ENCODE measurements around the gene POLR3GL. TPM values are rescaled to one million over a fixed set of nuclear protein-coding genes. Genes with fewer than 3 reads are reported as not detected.
A peak's percentile ranks its signal among the peaks of the same experiment; 100 is the strongest.
"Not testable (repeated sequence)": the region's sequence is repeated elsewhere in the genome, so short reads cannot be mapped to it uniquely, and the experiment has no call there.

POLR3GL gene
- total and polyA plus RNA-seq, 5 donors, result 51.4 to 94.7 (median 53.4) TPM

DNA sequence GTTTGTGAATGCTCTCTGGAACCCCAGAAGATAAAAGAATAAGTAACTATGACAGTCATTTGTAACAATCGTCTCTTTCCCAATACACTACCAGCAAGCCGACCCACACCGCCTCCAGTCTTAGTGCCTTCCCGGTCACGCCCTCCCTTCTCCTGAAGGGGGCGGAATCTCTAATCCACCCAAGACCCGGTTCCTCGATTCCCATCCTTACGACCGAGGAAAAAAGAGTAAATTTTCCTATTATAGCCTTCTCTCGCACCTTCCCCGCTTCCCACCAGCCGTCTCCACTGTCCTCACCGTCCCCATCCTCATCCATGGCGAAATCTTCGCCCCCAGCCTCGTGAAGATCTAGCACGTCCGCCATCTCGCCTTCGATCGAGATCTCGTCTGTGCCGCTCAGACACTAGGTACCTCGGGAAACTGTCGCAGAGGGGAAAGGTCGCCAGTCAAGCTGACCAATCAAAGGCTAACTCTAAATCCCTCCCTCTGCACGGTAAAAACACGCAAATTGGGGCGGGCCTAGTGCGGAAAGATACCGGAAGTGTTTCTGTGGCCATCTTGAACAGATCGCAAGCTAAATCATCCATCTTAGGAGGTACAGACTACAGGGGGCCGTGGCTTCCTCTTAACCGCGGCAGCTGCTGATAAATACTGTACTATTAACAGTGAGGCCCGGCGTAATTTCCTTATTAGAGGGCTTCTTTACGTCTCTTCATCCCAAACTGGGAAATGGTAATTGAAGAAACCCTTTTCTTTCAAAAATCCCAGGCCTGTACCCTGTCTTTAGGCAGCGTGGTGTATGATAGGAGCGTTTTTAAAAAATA is 37.2 kb upstream of the POLR3GL start, which contains the start of gene RBM8A:
Gene RBM8A (minus strand): TSS at position 422 of the 824 bp plus-strand sequence. CDS start 58 bp downstream, at position 364.
- intact Hi-C loops (cut with DNase I), result no loop called here
- Histone ChIP-seq H3K4me3 (ENCODE audit: low read length) (peak within 1 kb of the TSS; percentile 99), H3K9me3 (ENCODE audit: control insufficient read depth, low read length) (no peaks in the 10 kb centered on the region), H3K27me3 (ENCODE audit: control insufficient read depth, insufficient read depth) (no peaks in the 10 kb centered on the region), H3K27ac (ENCODE audit: low read length) (peak within 1 kb of the TSS; percentile 98), H3K4me1 (ENCODE audit: control insufficient read depth, insufficient read depth, low read length) (peaks cover 1% of the 10 kb centered on the region)
- under 1% methylated on average over 41 of the region's 41 CpGs for WGBS
- peak; percentile 98 to 99 for ATAC-seq
- DNase-seq, result peak; percentile 93 to 96 (median 94)

- intact Hi-C loops (cut with DNase I), result no loop called here
- 69% methylated on average over 20 of the region's 20 CpGs for WGBS
- DNase-seq, result peak in 1 of 3 donors; percentile 54
Measured at GRCh38 chr1:145927916-145928643, 36.4 kb upstream of the POLR3GL start.

GRCh38 chr1:145932522-145933009 is 31.9 kb upstream of the POLR3GL start:
- DNase-seq; H3K4me1 ChIP-seq (ENCODE audit: control insufficient read depth, insufficient read depth, low read length); H3K27ac ChIP-seq (ENCODE audit: low read length); H3K4me3 ChIP-seq (ENCODE audit: low read length); H3K9me3 ChIP-seq (ENCODE audit: control insufficient read depth, low read length); intact Hi-C loops (cut with DNase I); H3K27me3 ChIP-seq (ENCODE audit: control insufficient read depth, insufficient read depth); ATAC-seq: not testable (repeated sequence)
- 36% methylated on average over 9 of the region's 9 CpGs for WGBS

More at GRCh38 chr1:145927916-145928643, 36.4 kb upstream of the POLR3GL start:
- H3K4me1 ChIP-seq (ENCODE audit: control insufficient read depth, insufficient read depth, low read length), result peaks cover 1% of the 10 kb centered on the region
- H3K9me3 ChIP-seq (ENCODE audit: control insufficient read depth, low read length), result no peaks in the 10 kb centered on the region
- ATAC-seq, result no peak
- no peaks in the 10 kb centered on the region for H3K27me3 ChIP-seq (ENCODE audit: control insufficient read depth, insufficient read depth)
- peak overlapping the region; percentile 97 for H3K27ac ChIP-seq (ENCODE audit: low read length)
- H3K4me3 ChIP-seq (ENCODE audit: low read length), result peak overlapping the region; percentile 99

DNA sequence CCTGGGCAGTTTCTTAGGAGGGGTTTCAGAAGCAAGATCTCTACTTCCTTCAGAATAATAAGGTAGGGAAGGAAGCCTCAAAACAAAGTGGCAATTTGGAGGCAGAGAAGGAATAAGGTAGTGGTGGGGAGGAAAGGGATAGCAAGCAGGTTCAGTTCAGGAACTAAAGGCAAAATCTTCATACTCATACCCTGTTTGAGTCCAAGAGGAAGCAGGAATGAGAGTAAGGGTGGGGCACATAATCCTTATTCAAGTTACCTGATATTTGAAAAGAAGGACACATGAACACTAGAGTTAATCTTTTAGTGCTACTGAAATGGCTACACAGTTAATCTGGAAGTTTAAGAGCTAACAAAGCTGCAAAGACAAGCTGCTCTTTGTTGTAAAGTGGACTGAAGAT is 28.8 kb upstream of the POLR3GL start:
- H3K27me3 ChIP-seq (ENCODE audit: control insufficient read depth, insufficient read depth), result no peaks in the 10 kb centered on the region
- intact Hi-C loops (cut with DNase I), result no loop called here
- ATAC-seq, result no peak
- H3K4me3 ChIP-seq (ENCODE audit: low read length), result no peak overlapping the region
- H3K4me1 ChIP-seq (ENCODE audit: control insufficient read depth, insufficient read depth, low read length), result no peaks in the 10 kb centered on the region
- no peak for DNase-seq
- no peak overlapping the region for H3K27ac ChIP-seq (ENCODE audit: low read length)
- no peaks in the 10 kb centered on the region for H3K9me3 ChIP-seq (ENCODE audit: control insufficient read depth, low read length)

- Histone ChIP-seq H3K4me1 (ENCODE audit: control insufficient read depth, insufficient read depth, low read length) (no peaks in the 10 kb centered on the region), H3K9me3 (ENCODE audit: control insufficient read depth, low read length) (no peaks in the 10 kb centered on the region), H3K4me3 (ENCODE audit: low read length) (no peak overlapping the region), H3K27ac (ENCODE audit: low read length) (no peak overlapping the region), H3K27me3 (ENCODE audit: control insufficient read depth, insufficient read depth) (no peaks in the 10 kb centered on the region)
- ATAC-seq (no peak), DNase-seq (no peak)
- intact Hi-C loops (cut with DNase I), result no loop called here
- 84% methylated on average over 8 of the region's 8 CpGs for WGBS
Measured at GRCh38 chr1:145936247-145936646, 28.2 kb upstream of the POLR3GL start.

GRCh38 chr1:145937436-145937835 is 27.1 kb upstream of the POLR3GL start:
- DNase-seq (no peak), ATAC-seq (no peak)
- no peaks in the 10 kb centered on the region for H3K4me1 ChIP-seq (ENCODE audit: control insufficient read depth, insufficient read depth, low read length)
- no peak overlapping the region for H3K4me3 ChIP-seq (ENCODE audit: low read length)
- WGBS, result 96% methylated on average over 1 of the region's 1 CpG
- H3K27ac ChIP-seq (ENCODE audit: low read length), result no peak overlapping the region
- intact Hi-C loops (cut with DNase I), result no loop called here
- H3K9me3 ChIP-seq (ENCODE audit: control insufficient read depth, low read length), result no peaks in the 10 kb centered on the region
- no peaks in the 10 kb centered on the region for H3K27me3 ChIP-seq (ENCODE audit: control insufficient read depth, insufficient read depth)

- Histone ChIP-seq H3K4me3 (ENCODE audit: low read length) (no peak overlapping the region), H3K4me1 (ENCODE audit: control insufficient read depth, insufficient read depth, low read length) (no peaks in the 10 kb centered on the region), H3K27me3 (ENCODE audit: control insufficient read depth, insufficient read depth) (no peaks in the 10 kb centered on the region), H3K9me3 (ENCODE audit: control insufficient read depth, low read length) (no peaks in the 10 kb centered on the region), H3K27ac (ENCODE audit: low read length) (no peak overlapping the region)
- ATAC-seq (no peak), DNase-seq (no peak)
- intact Hi-C loops (cut with DNase I), result no loop called here
- 84% methylated on average over 4 of the region's 4 CpGs for WGBS
Measured at GRCh38 chr1:145942405-145942804, 22.1 kb upstream of the POLR3GL start.

DNA sequence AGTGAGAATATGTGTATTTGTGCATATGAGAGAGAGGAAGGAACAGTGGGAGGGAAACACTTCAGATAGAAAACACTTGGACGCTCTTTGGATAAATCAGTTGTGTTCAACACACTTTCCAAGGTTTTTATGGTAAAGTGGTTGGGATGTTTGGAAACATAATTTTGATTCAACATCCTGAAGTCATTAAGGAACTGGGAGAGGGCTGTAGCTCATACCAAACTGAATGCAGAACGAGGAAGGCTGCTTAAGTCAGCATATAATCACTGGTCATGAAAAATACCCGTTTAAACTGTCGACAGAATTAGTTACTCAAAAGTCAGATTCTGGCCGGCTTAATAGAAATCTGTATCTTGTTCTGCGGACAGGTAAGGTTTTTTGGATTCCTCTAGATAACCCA is 21.6 kb upstream of the POLR3GL start:
- intact Hi-C loops (cut with DNase I), result no loop called here

DNA sequence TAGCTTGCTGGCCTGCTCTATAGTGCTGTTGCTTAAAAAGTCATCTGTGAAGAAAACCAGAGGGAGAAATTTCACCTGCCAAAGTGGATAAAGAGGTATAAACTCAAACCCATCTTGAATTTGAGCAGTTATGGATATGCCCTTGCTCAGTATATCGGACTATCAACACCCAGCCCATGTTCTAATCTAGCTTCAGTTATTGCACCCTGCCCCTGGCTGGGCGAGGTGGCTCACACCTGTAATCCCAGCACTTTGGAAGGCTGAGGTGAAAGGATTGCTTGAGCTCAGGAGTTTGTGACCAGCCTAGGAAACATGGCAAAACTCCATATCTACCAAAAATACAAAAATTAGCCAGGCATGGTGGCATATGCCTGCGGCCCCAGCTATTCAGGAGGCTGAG is 20.0 kb upstream of the POLR3GL start:
- ATAC-seq (no peak), DNase-seq (no peak)
- no peaks in the 10 kb centered on the region for H3K27me3 ChIP-seq (ENCODE audit: control insufficient read depth, insufficient read depth)
- no peaks in the 10 kb centered on the region for H3K9me3 ChIP-seq (ENCODE audit: control insufficient read depth, low read length)
- H3K4me3 ChIP-seq (ENCODE audit: low read length), result no peak overlapping the region
- intact Hi-C loops (cut with DNase I), result no loop called here
- WGBS, result 86% methylated on average over 3 of the region's 3 CpGs
- no peak overlapping the region for H3K27ac ChIP-seq (ENCODE audit: low read length)
- no peaks in the 10 kb centered on the region for H3K4me1 ChIP-seq (ENCODE audit: control insufficient read depth, insufficient read depth, low read length)

More for the DNA sequence above, 21.6 kb upstream of the POLR3GL start:
- WGBS, result 83% methylated on average over 6 of the region's 6 CpGs
- H3K9me3 ChIP-seq (ENCODE audit: control insufficient read depth, low read length), result no peaks in the 10 kb centered on the region
- H3K4me3 ChIP-seq (ENCODE audit: low read length), result no peak overlapping the region
- no peak overlapping the region for H3K27ac ChIP-seq (ENCODE audit: low read length)
- no peak for ATAC-seq
- no peaks in the 10 kb centered on the region for H3K27me3 ChIP-seq (ENCODE audit: control insufficient read depth, insufficient read depth)
- no peaks in the 10 kb centered on the region for H3K4me1 ChIP-seq (ENCODE audit: control insufficient read depth, insufficient read depth, low read length)
- no peak for DNase-seq

DNA sequence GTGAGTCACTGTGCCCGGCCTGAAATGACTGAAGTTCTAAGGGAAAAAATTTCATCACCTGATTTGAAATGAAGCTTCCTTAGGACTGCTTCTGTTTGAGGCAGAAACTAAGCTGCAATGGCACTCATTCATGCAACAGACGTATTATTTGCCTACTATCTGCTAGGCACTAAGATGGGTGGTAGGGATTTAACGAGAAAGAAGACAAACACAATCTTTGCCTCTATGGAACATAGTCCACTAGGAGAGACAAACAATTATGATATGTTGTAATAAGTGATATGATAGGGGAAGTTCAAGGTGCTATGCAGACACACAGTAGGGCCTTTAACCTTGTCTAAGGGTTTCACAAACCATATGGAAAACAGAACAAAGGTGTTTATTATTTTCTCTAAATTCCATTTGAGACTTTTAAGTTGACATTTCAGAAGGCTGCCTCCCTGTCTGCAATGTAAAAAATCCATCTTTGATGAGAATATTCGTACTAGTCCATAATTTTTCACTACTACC is 18.0 kb upstream of the POLR3GL start:
- intact Hi-C loops (cut with DNase I), result no loop called here
- DNase-seq (no peak), ATAC-seq (no peak)
- WGBS, result 91% methylated on average over 4 of the region's 4 CpGs
- Histone ChIP-seq H3K27ac (ENCODE audit: low read length) (no peak overlapping the region), H3K4me3 (ENCODE audit: low read length) (no peak overlapping the region), H3K9me3 (ENCODE audit: control insufficient read depth, low read length) (no peaks in the 10 kb centered on the region), H3K4me1 (ENCODE audit: control insufficient read depth, insufficient read depth, low read length) (no peaks in the 10 kb centered on the region), H3K27me3 (ENCODE audit: control insufficient read depth, insufficient read depth) (no peaks in the 10 kb centered on the region)

DNA sequence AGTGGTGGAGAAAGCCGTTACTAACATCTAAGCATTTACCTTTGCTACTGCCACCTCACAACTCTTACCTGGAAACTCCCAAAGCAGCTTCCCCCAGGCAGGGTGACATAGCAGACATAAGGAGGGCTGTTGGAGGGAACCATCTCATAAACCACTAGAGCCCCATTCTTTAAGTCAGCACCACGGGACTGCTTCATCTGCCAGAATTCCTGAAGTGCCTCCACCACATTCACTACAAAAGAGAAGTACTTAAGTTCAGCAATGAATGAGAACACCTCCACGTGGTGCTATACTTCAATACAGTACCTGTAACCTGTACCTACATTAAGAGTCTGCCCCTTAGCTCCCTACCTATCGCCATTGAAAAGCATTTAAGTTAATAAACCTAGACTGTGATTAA is 16.9 kb upstream of the POLR3GL start:
- H3K4me1 ChIP-seq (ENCODE audit: control insufficient read depth, insufficient read depth, low read length), result no peaks in the 10 kb centered on the region
- no peak for DNase-seq
- ATAC-seq, result no peak
- H3K27me3 ChIP-seq (ENCODE audit: control insufficient read depth, insufficient read depth), result no peaks in the 10 kb centered on the region
- intact Hi-C loops (cut with DNase I), result no loop called here
- 78% methylated on average over 4 of the region's 4 CpGs for WGBS
- H3K4me3 ChIP-seq (ENCODE audit: low read length), result no peak overlapping the region
- no peaks in the 10 kb centered on the region for H3K9me3 ChIP-seq (ENCODE audit: control insufficient read depth, low read length)
- no peak overlapping the region for H3K27ac ChIP-seq (ENCODE audit: low read length)

All from right cardiac atrium (tissue), 5 donors.